Smooth muscle cell of bladder (primary cell): ENCODE results near the gene KRTAP12-3. TPM values are rescaled to one million over a fixed set of nuclear protein-coding genes. Genes with fewer than 3 reads are reported as not detected.

Experiments used
- total RNA-seq: library from RNA; depleted of rRNA; stranded (reverse); fragments of >200 nt; gene quantifications from 2 replicates; pipeline ENCODE4 v1.2.3, GENCODE V29; 2014

The KRTAP12-3 gene, protein sequence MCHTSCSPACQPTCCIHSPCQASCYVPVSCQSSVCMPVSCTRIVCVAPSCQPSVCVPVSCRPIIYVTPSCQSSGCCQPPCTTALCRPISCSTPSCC
- not detected in 2 replicates for total RNA-seq

DNA sequence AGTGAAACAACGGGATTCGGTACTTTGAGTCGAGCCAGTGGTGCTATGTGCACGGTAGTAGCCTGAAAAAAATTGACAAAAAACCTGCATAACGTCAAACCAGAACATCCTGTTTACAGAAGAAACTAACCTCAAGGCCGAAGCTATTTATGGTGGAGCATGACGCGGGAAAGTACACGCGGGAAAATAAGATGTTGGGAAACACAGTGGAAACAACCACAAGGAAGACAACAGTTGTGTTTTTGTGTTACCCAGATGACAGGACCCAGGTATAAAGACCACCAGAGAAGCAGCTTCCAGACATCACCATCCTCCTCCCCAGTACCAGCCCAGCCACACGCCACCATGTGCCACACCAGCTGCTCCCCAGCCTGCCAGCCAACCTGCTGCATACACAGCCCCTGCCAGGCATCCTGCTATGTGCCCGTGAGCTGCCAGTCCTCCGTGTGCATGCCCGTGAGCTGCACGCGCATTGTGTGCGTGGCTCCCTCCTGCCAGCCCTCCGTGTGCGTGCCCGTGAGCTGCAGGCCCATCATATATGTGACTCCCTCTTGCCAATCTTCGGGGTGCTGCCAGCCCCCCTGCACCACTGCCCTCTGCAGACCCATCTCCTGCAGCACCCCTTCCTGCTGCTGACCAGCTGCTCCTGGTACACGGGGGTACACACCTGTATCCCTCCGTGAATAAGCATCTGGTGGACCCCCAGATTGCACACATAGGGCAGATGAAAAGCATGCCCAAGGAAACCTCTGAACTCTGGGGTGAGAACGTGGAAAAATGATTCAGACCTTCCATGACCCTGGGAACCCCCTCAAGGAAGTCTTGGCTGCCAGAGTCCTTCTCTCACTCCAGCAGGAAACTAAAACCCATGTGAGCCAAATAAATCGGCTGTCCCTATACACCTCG is at the start of gene KRTAP12-3:
KRTAP12-3 (plus strand) TSS at position 298 of the 906 bp plus-strand sequence; CDS start at position 346, 48 bp downstream.

DNA sequence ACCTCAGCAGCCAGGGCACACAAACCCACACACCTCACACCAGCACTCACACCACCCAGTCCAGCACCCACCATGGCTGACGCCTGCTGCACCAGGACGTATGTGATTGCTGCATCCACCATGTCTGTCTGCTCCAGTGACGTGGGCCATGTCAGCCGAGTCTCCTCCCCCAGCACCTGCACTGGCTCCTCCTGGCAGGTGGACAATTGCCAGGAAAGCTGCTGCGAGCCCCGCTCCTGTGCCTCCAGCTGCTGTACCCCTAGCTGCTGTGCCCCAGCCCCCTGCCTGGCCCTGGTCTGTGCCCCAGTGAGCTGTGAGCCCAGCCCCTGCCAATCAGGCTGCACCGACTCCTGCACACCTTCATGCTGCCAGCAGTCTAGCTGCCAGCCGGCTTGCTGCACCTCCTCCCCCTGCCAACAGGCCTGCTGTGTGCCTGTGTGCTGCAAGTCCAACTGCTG is 45.7 kb upstream of the KRTAP12-3 start, which contains the start of gene KRTAP10-8:
KRTAP10-8 (plus strand) TSS at position 51 of the 458 bp plus-strand sequence; CDS start at position 73, 22 bp downstream.

DNA sequence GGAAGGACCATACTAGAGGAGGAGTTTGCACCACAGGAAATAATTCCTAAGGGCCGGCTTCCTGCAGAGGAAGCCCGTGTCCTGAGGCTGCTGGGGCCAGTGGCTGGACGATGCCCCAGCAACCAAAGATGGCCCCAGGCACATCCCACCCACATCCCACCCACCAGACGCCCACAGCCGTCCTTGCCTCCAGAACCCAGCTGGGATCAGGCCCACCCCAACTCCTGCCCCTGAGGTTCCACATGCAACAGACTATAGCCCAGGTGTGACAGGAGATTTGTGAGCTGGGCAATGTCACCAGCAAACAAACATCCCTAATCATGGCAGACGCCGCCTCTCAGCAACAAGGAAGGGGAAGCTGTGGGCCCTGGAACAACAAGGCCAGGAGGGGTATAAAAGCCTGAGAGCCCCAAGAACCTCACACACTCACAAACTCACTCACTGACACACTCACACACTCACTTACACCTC is 31.0 kb upstream of the KRTAP12-3 start, which contains the start of gene KRTAP10-9:
KRTAP10-9 (plus strand) TSS at position 421 of the 471 bp plus-strand sequence. CDS start 79 bp downstream, outside the sequence.

DNA sequence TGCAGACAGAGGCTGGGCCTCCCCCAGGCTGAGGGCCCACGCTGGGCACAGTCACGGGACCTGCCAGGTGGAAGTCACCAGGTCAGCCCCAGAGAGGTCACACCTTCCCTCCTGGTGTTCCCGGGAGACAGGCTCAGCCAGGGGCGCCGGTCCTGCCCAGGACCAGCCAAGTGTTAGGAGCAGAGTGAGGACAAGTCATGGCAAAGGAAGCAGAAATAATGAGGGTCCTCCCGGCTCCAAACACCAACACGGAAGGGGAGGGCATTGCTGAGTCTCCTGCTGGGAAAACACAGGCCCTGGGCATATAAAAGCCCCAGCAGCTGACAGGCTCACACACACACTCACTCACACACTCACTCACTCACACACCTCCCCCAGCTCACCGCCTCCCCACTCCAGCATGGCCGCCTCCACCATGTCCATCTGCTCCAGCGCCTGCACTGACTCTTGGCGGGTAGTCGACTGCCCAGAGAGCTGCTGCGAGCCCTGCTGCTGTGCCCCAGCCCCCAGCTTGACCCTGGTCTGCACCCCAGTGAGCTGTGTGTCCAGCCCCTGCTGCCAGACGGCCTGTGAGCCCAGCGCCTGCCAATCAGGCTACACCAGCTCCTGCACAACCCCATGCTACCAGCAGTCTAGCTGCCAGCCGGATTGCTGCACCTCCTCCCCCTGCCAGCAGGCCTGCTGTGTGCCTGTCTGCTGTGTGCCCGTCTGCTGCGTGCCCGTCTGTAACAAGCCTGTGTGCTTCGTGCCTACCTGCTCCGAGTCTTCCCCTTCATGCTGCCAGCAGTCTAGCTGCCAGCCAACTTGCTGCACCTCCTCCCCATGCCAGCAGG is 20.5 kb upstream of the KRTAP12-3 start, which contains the start of gene KRTAP10-10:
KRTAP10-10 (plus strand) TSS at position 339 of the 833 bp plus-strand sequence; CDS start at position 401, 62 bp downstream.

DNA sequence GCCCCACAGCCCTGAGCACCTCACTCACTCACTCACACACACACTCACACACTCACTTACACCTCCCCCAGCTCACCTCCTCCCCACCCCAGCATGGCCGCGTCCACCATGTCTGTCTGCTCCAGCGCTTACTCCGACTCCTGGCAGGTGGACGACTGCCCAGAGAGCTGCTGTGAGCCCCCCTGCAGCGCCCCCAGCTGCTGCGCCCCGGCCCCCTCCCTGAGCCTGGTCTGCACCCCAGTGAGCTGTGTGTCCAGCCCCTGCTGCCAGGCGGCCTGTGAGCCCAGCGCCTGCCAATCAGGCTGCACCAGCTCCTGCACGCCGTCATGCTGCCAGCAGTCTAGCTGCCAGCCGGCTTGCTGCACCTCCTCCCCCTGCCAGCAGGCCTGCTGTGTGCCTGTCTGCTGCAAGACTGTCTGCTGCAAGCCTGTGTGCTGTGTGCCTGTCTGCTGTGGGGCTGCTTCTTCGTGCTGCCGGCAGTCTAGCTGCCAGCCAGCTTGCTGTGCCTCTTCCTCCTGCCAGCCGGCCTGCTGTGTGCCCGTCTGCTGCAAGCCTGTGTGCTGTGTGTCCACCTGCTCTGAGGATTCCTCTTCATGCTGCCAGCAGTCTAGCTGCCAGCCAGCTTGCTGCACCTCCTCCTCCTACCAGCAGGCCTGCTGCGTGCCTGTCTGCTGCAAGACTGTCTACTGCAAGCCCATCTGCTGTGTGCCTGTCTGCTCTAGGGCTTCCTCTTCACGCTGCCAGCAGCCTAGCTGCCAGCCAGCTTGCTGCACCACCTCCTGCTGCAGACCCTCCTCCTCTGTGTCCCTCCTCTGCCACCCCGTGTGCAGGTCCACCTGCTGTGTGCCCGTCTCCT is 11.1 kb upstream of the KRTAP12-3 start, which contains the start of gene KRTAP10-11:
KRTAP10-11 (plus strand) TSS at position 49 of the 856 bp plus-strand sequence; CDS start at position 94, 45 bp downstream.

DNA sequence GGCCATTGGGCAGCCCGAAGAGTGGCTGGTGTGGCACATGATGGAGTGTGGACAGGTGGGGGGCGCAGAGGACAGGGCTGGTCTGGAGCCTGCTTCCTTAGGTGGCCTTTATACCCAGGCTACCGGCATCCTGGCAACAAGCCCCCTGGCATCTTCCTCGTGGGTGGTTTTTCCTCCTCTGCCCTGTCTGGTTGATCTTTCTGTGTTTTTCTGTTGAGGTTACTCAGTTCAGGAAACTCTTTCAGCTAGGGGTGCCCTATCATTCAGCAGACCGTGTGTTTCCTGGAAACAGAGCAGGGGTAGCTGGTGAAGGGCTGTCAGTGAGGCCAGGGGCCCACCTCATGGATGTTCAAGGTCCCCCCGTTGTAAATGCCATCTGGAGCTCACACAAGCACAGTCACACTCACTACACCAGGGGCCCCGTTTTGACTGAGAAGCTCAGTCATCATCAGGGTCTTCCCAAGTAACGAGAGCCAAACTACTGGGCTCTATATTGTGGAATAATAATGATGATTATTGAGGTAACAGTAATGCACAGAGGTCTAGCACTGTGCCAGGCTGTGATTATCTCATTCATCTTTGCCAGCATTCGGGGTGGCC is 3.1 kb upstream of the KRTAP12-3 start, which contains the start of gene KRTAP12-4:
KRTAP12-4 (minus strand) TSS at position 84 of the 600 bp plus-strand sequence; CDS start at position 39, 45 bp downstream.

DNA sequence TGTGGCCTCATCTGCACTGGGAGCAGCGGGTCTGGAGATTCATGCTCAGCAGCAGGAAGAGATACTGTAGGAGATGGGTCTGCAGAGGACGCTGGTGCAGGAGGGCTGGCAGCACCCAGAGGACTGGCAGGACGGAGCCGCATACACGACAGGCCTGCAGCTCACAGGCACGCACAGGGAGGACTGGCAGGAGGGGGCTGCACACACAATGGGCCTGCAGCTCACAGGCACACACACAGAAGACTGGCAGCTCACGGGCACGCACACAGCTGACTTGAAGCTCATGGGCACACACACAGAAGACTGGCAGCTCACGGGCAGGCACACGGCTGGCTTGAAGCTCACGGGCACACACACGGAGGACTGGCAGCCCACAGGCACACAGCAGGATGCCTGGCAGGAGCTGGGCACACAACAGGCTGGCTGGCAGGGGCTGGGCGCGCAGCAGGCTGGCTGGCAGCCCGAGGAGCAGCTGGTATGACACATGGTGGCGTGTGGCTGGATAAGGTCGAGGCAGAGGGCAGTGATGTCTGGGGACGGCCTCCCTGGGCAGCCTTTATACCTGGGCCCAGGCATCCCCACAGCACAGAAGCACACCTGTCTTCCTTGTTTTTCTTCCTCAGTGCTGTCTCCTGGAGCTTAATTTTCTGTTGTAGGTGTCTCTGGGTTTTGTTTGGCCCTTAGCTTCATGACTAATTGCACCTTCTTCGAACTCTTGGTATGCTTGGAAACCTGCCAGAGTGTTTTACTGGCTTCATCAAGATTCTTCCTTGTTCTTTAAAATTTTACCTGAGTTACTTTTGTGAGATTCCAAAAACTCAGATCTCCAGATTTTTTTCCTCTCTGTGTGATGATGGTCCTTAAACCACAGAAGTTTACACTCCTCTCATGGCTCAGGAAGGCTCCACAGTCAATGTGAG is 8.9 kb downstream of the KRTAP12-3 start, which contains the start of gene KRTAP12-2:
KRTAP12-2 (minus strand) TSS at position 527 of the 920 bp plus-strand sequence; CDS start at position 486, 41 bp downstream.

DNA sequence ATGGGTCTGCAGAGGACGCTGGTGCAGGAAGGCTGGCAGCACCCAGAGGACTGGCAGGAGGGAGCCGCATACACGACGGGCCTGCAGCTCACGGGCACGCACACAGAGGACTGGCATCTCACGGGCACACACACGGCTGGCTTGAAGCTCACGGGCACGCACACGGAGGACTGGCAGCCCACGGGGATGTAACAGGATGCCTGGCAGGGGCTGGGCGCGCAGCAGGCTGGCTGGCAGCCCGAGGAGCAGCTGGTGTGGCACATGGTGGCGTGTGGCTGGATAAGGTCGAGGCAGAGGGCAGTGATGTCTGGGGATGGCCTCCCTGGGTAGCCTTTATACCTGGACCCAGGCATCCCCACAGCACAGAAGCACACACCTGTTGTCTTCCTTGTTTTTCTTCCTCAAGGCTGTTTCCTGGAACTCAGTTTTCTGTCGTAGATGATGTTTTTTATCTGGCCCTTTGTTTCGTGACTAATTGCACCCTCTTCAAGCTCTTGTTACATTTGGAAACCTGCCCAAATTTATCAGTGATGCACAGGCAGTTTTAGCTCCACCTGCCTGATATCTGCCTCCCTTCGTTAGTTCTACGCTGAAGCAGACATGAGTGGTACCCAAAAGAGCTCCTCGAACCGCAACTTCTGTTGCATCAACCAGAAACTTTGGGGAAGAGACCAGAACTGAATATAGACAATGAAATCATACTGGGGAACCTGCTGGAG is 24.3 kb downstream of the KRTAP12-3 start, which contains the start of gene KRTAP12-1:
KRTAP12-1 (minus strand) TSS at position 303 of the 719 bp plus-strand sequence; CDS start at position 263, 40 bp downstream.

DNA sequence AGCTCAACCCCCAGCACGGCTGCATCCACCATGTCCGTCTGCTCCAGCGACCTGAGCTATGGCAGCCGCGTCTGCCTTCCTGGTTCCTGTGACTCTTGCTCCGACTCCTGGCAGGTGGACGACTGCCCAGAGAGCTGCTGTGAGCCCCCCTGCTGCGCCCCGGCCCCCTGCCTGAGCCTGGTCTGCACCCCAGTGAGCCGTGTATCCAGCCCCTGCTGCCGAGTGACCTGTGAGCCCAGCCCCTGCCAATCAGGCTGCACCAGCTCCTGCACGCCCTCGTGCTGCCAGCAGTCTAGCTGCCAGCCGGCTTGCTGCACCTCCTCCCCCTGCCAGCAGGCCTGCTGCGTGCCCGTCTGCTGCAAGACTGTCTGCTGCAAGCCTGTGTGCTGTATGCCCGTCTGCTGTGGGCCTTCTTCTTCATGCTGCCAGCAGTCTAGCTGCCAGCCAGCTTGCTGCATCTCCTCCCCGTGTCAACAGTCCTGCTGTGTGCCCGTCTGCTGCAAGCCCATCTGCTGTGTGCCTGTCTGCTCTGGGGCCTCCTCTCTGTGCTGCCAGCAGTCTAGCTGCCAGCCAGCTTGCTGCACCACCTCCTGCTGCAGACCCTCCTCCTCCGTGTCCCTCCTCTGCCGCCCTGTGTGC is 39.6 kb downstream of the KRTAP12-3 start, which contains the start of gene KRTAP10-12:
KRTAP10-12 (plus strand) TSS at position 1 of the 639 bp plus-strand sequence; CDS start at position 31, 30 bp downstream.

Other genes with a start within 250 kb of the KRTAP12-3 start
- gene LRRC3, start 202.4 kb upstream of the KRTAP12-3 start, total RNA-seq = under 0.01 and 0.14 TPM in 2 replicates
- not detected in 2 replicates for gene KRTAP10-1, start 117.7 kb upstream of the KRTAP12-3 start, total RNA-seq
- gene KRTAP10-2, start 106.4 kb upstream of the KRTAP12-3 start, total RNA-seq = not detected in 2 replicates
- gene KRTAP10-3, start 99.1 kb upstream of the KRTAP12-3 start, total RNA-seq = not detected in 2 replicates
- gene KRTAP10-4, start 84.2 kb upstream of the KRTAP12-3 start, total RNA-seq = not detected in 2 replicates
- not detected in 2 replicates for gene KRTAP10-5, start 77.3 kb upstream of the KRTAP12-3 start, total RNA-seq
- gene KRTAP10-6, start 65.4 kb upstream of the KRTAP12-3 start, total RNA-seq = not detected in 2 replicates
- not detected in 2 replicates for gene KRTAP10-7, start 57.3 kb upstream of the KRTAP12-3 start, total RNA-seq
- gene KRTAP10-8, start 45.9 kb upstream of the KRTAP12-3 start, total RNA-seq = not detected in 2 replicates
- not detected in 2 replicates for gene KRTAP10-9, start 30.8 kb upstream of the KRTAP12-3 start, total RNA-seq
- not detected in 2 replicates for gene KRTAP10-10, start 20.6 kb upstream of the KRTAP12-3 start, total RNA-seq
- not detected in 2 replicates for gene KRTAP10-11, start 11.5 kb upstream of the KRTAP12-3 start, total RNA-seq
- not detected in 2 replicates for gene KRTAP12-4, start 3.3 kb upstream of the KRTAP12-3 start, total RNA-seq
- gene KRTAP12-2, start 9.0 kb downstream of the KRTAP12-3 start, total RNA-seq = not detected in 2 replicates
- gene KRTAP12-1, start 24.2 kb downstream of the KRTAP12-3 start, total RNA-seq = not detected in 2 replicates
- not detected in 2 replicates for gene KRTAP10-12, start 39.2 kb downstream of the KRTAP12-3 start, total RNA-seq
- gene TSPEAR, start 53.6 kb downstream of the KRTAP12-3 start, total RNA-seq = not detected in 2 replicates
- 45.4 and 85.0 TPM in 2 replicates for gene UBE2G2, start 143.9 kb downstream of the KRTAP12-3 start, total RNA-seq
- gene SUMO3, start 160.1 kb downstream of the KRTAP12-3 start, total RNA-seq = 64.4 and 67.0 TPM in 2 replicates
- gene PTTG1IP, start 215.8 kb downstream of the KRTAP12-3 start, total RNA-seq = 268 and 335 TPM in 2 replicates